Cardiac fibroblast (primary cell): ENCODE measurements around the gene USP22.

ENCODE experiments used
- DNase-seq, 2 donors: peaks; one replicate each; pipeline versions ENCODE4 v3.0.0 to v3.0.0-alpha.2; 2010; ENCODE audit warnings: low read depth in 2 of 2
- H3K4me3 ChIP-seq, 2 donors: replicated peaks in 1 of 2; 1 replicate in 1 of 2; 2 replicates in 1 of 2; pipeline ENCODE4 v1.5.1; 2011; ENCODE audit warnings: low read depth in 2 of 2, low read length in 2 of 2, mild to moderate bottlenecking in 2 of 2, moderate library complexity in 1 of 2
- TF ChIP-seq, protein P1 (sequence below): IDR thresholded peaks from one replicate; pipeline ENCODE4 v1.5.1; 2011; ENCODE audit warnings: low read depth, mild to moderate bottlenecking, low read length, inconsistent platforms

USP22 gene

DNA sequence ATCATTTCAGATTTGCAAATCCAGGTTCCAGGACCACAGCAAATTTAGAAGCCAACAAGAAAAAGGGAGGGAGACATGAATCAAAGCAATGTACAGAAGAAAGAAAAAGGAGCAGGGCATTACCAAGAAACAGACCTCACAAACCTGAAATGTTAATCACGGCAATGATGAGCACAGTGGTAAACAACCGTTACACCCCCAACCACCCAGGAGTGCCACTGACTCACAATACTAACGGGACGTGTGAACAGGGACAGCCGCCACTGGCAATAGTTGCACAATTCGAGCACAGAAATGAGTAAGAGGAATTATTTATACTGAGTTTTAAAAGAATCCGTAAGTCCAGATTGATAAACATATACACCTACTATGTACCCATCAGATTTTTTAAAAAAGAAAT is 13.8 kb downstream of the USP22 start:
- H3K4me3 ChIP-seq, result no peak overlapping the region
- DNase-seq, result peak; percentile 66 to 95
- TF ChIP-seq, protein P1, sequence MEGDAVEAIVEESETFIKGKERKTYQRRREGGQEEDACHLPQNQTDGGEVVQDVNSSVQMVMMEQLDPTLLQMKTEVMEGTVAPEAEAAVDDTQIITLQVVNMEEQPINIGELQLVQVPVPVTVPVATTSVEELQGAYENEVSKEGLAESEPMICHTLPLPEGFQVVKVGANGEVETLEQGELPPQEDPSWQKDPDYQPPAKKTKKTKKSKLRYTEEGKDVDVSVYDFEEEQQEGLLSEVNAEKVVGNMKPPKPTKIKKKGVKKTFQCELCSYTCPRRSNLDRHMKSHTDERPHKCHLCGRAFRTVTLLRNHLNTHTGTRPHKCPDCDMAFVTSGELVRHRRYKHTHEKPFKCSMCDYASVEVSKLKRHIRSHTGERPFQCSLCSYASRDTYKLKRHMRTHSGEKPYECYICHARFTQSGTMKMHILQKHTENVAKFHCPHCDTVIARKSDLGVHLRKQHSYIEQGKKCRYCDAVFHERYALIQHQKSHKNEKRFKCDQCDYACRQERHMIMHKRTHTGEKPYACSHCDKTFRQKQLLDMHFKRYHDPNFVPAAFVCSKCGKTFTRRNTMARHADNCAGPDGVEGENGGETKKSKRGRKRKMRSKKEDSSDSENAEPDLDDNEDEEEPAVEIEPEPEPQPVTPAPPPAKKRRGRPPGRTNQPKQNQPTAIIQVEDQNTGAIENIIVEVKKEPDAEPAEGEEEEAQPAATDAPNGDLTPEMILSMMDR, result no peak

DNA sequence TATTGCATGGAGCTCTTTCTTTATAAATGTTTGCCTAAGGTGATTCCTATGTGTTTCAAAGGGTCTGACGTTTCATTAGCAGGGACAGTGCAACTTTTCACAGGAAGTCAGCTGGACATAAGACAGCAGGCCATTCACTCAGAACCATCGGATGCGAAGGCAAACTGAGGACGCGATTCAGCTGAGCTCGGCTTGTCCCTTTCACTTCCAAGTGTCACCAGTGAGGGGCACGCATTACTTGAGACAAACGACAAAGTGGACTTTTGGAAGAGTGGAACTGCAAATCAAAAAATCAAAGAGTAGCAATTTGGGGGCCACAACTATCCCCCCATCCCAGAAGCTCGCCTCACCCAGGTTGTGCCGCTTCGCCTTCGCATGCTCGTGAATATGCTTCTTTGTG is 14.6 kb downstream of the USP22 start:
- no peak overlapping the region for H3K4me3 ChIP-seq
- TF ChIP-seq, protein P1, result no peak
- DNase-seq, result no peak

DNA sequence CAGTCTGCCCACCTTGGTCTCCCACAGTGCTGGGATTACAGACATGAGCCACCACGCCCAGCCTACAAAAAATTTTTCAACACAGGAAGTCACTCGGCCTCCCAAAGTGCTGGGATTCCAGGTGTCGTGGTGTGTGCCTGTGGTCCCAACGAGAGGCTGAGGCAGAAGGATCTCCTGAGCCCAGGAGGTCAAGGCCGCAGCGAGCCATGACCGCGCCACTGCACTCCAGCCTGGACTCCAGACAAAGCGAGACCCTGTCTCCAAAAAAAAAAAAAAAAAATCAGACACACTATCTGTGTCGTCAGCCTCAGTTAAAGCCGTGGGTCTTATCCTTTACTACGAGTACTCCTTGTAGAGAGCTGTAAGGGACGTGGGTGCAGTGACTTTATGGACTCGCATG is 15.8 kb downstream of the USP22 start:
- H3K4me3 ChIP-seq, result no peak overlapping the region
- TF ChIP-seq, protein P1, result no peak

DNA sequence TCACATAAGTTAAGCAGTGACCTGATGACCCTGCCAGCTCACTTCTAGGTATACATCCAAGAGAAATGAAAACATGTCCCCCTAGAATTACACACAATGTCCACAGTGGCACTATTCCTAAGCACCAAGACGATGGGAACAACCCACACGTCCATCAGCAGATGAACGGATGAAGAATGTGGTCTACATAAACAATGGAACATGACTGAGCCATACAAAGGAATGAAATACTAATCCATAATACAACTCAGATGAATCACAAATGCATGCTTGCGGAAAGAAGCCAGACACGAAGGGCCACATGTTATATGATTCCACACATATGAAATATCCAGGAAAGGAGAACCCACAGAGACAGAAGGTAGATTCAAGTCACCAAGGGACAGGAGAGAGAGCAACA is 17.4 kb downstream of the USP22 start:
- H3K4me3 ChIP-seq, result no peak overlapping the region
- TF ChIP-seq, protein P1, result no peak
- DNase-seq, result peak in 1 of 2 donors; percentile 78

More for the DNA sequence above, 15.8 kb downstream of the USP22 start:
- no peak for DNase-seq

DNA sequence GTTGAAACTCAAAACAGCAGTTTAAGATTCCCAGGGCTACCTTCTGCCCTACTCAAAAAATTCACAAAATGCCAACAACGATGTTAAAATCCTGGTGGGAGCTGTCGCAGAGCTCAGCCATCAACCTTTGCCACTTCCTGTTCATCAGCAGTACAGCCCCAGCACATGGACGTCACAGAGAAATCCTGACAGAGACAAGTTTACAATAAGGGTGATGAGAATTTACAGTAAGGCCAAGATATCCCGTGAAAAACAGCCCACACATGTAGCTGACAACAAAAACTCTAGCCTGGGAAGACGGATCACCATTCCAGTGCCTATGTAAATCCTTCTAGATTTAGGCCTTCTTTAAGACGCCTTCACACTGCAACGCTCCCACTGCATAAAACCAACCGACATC is 18.8 kb downstream of the USP22 start:
- no peak overlapping the region for H3K4me3 ChIP-seq

DNA sequence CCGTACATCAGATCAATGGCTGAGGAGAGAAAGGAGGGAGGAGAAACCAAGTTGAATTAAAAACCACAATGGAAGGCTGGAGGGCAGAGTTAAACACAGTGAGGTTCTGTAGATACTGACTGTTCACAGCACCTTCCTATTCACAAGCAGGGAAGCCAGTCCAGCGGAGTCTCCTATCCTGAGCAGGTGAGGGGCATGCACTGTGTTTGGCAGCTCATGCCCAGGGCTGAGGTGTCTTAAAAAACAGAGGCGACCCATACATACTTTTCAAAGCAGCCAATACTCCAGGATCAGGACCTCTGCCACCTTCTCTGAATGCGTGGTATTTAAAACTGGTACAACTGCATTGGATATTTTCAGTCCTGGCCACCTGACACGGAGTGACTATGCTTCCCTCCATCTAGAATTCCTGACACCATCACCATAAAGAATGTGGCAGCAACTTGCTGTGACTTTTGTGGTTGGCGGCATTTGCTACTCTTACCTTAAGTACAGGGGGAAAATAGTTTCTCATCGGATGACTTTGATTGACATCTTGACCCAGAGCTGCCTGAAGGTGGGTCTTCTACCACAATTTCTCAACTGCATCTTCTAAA is 21.5 kb downstream of the USP22 start:
- TF ChIP-seq, protein P1, result no peak
- DNase-seq, result no peak
- no peak overlapping the region for H3K4me3 ChIP-seq

More for the DNA sequence above, 18.8 kb downstream of the USP22 start:
- DNase-seq, result peak in 1 of 2 donors; percentile 29
- TF ChIP-seq, protein P1, result no peak

DNA sequence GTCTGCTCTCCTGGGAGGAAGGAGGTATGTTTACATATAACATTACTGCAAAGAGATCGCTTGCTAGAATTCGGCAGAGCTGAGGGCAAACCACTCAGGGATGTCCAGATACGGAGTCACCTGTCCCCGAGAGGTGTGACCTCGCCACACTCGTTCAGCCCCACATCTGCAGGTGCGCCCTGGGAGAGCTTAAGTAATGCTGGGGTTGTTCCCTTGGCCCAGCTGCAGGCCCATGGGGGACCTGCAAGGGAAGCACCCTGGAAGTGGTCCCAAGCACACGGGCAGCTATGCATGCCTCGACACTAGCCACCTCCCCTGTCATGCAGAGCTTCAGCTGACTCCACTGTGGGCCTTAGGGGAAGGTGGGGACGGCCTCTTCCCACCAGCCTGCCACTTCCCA is 22.2 kb downstream of the USP22 start:
- H3K4me3 ChIP-seq, result no peak overlapping the region
- DNase-seq, result no peak
- TF ChIP-seq, protein P1, result no peak
